Measurements from ENCODE around the gene CHMP2A. TPM values are rescaled to one million over a fixed set of nuclear protein-coding genes. Genes with fewer than 3 reads are reported as not detected.

CHMP2A gene
- total RNA-seq, 1 donor from 2014 or later, result 90.8 TPM

- DNase-seq (ENCODE audit: low read depth in 2 of 2), result no peak
These were observed 16.1 kb upstream of the CHMP2A start for GRCh38 chr19:58570770-58571574.

GRCh38 chr19:58569943-58570670 is 15.2 kb upstream of the CHMP2A start:
- no peak for DNase-seq (ENCODE audit: low read depth in 2 of 2)

GRCh38 chr19:58569191-58569942 is 14.5 kb upstream of the CHMP2A start:
- DNase-seq (ENCODE audit: low read depth in 2 of 2), result no peak

GRCh38 chr19:58568453-58569130 is 13.7 kb upstream of the CHMP2A start:
- no peak for DNase-seq (ENCODE audit: low read depth in 2 of 2)

- no peak for DNase-seq (ENCODE audit: low read depth in 2 of 2)
These were observed 12.1 kb upstream of the CHMP2A start for GRCh38 chr19:58566989-58567388.

- no peak for DNase-seq (ENCODE audit: low read depth in 2 of 2)
These were observed 8.9 kb upstream of the CHMP2A start for GRCh38 chr19:58563823-58564222.

GRCh38 chr19:58563034-58563573 is 8.2 kb upstream of the CHMP2A start:
- no peak for DNase-seq (ENCODE audit: low read depth in 2 of 2)

GRCh38 chr19:58562122-58563033 is 7.5 kb upstream of the CHMP2A start:
- DNase-seq (ENCODE audit: low read depth in 2 of 2), result peak in 1 of 2 donors; percentile 35

GRCh38 chr19:58561373-58562121 is 6.6 kb upstream of the CHMP2A start:
- no peak for DNase-seq (ENCODE audit: low read depth in 2 of 2)

- DNase-seq (ENCODE audit: low read depth in 2 of 2), result no peak
These were observed 6.0 kb upstream of the CHMP2A start for GRCh38 chr19:58560921-58561320.

GRCh38 chr19:58560007-58560887 is 5.3 kb upstream of the CHMP2A start:
- DNase-seq (ENCODE audit: low read depth in 2 of 2), result no peak

GRCh38 chr19:58559275-58560006 is 4.5 kb upstream of the CHMP2A start:
- DNase-seq (ENCODE audit: low read depth in 2 of 2), result peak; percentile 84 to 90

GRCh38 chr19:58558623-58559274 is 3.8 kb upstream of the CHMP2A start:
- peak; percentile 97 to 99 for DNase-seq (ENCODE audit: low read depth in 2 of 2)

GRCh38 chr19:58558066-58558622 is 3.2 kb upstream of the CHMP2A start, which contains the start of gene UBE2M:
UBE2M (minus strand) TSS chr19:58558611; CDS start chr19:58558381, 230 bp downstream.
- DNase-seq (ENCODE audit: low read depth in 2 of 2), result peak in 1 of 2 donors; percentile 62

- DNase-seq (ENCODE audit: low read depth in 2 of 2), result no peak
These were observed 2.5 kb upstream of the CHMP2A start for GRCh38 chr19:58557221-58558065.

All from dermis microvascular lymphatic vessel endothelial cell (primary cell).